ENCODE results near the gene PDE3A.
"Not testable (repeated sequence)": the region's sequence is repeated elsewhere in the genome, so short reads cannot be mapped to it uniquely, and the experiment has no call there.

PDE3A gene

GRCh38 chr12:20604408-20605067 lies 236.2 kb downstream of the PDE3A start:
- no peak for DNase-seq (ENCODE audit: low read depth)

GRCh38 chr12:20615020-20615419 lies 246.7 kb downstream of the PDE3A start:
- DNase-seq (ENCODE audit: low read depth): not testable (repeated sequence)

DNA sequence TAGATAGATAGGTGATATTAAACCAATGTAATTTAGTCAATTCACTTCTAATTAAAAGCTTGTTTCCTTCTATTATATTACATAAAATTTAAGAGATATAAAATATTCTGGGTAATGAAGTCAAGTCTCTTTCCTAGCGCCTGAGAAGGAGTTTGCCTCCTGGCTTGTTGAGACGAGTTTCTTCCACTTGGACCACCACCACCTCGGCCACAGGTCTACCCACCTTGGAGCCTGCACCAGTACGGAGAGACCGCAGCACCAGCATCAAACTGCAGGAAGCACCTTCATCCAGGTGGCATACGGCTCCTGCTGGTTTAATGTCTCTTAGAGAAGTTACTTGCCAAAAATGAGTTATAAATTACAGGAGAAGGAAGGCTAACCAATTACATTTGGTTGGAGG lies 247.8 kb downstream of the PDE3A start:
- DNase-seq (ENCODE audit: low read depth): no peak

DNA sequence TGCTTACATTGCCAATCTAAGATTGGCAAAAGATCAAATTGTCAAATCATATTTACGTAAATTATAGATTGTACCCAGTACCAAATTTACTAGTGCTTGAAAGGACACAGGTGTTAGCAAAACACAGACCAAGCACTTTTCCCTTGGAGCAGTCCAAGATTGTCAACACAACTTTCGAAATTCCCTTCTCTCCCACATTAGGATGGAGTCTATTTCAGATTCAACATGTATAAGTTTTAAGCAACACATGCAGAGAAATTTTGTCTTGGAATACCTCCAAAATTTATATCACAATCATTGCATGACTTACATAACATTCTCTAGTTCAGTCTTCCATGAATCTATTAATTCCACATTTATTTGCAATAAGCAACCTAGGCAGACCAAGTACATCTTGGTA lies 251.9 kb downstream of the PDE3A start:
- DNase-seq (ENCODE audit: low read depth): no peak

DNA sequence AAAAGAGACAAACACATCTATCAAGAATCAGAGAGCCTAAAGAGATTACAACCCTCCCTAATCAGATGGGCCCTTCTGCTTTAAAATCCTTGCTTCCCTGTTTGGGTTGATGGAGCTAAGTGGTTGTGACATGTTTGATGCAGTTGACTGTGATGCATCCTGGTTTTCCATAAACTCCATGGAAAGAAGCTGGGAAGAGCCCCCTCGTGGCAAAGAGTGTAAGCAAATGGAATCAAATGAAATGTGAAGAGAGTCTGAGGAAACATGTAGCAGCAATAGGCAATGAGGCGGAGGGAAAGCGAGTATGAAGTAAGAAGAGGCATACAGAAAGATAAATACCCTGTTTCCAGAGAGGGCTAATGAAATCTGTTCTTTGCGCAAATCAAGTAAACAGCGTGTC lies 256.4 kb downstream of the PDE3A start:
- no peak for DNase-seq (ENCODE audit: low read depth)

- DNase-seq (ENCODE audit: low read depth): no peak
These were observed 257.2 kb downstream of the PDE3A start for GRCh38 chr12:20625531-20625930.

- no peak for DNase-seq (ENCODE audit: low read depth)
These were observed 258.8 kb downstream of the PDE3A start for GRCh38 chr12:20627001-20627588.

GRCh38 chr12:20628226-20628787 lies 260.0 kb downstream of the PDE3A start:
- DNase-seq (ENCODE audit: low read depth): no peak

- DNase-seq (ENCODE audit: low read depth): no peak
These were observed 260.7 kb downstream of the PDE3A start for GRCh38 chr12:20628999-20629398.

- DNase-seq (ENCODE audit: low read depth): peak; percentile 18
These were observed 261.2 kb downstream of the PDE3A start for GRCh38 chr12:20629414-20630156.

DNA sequence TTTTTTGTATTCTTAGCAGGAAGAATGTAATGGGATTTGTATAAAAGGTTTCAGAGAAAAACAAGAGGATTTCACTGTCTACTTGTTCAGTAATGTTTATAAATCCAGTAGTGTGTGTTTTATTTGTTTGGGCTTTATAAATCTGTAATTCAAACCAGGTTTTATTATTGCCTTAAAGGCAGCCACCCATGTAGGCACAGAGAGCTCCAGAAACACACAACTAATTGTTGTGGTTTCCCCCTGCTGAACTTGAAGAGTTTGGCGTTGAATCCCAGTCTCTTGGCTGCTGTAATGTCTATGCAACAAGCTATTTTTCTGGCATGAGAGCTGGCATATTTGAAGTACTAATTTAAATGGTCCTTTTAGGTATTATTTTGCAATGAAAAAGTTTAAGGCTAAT lies 263.4 kb downstream of the PDE3A start:
- no peak for DNase-seq (ENCODE audit: low read depth)

DNA sequence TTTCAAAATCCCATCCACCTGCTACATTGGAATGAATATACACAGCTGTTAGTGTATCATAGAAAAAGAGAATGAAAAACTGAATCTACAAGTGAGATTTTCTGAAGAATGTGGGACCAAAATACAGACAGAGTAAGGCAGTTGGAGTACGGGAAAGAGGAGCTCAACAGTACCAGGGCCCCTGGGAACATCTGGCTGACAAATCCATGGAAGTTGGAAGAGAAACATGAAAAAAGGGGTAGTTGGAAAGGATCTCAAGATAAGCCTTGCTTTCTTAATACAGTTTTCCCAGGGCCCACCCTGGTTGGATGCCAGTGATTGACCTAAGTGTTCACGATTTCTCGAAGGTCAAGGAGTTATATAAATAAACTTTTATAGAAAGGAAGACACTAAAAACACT lies 272.8 kb downstream of the PDE3A start:
- no peak for DNase-seq (ENCODE audit: low read depth)

DNA sequence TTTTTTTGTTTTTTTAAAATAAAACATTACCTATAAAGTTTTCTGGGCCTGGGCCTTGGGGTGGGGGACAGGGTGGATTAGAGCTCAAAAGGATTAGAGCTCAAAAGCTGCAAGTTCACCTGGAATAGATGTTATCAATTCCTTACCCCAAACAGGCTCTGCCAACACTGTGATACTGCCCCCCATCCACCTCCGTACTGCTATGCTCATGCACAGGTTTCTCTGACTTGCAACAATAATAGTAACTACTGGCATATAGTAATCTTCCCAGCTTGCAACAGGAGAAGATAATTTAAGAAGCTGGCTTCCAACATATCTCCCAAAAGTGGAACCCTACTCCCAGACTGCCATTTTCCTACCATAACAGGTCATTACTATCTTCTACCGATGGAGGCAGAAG lies 275.5 kb downstream of the PDE3A start:
- DNase-seq (ENCODE audit: low read depth): no peak

DNA sequence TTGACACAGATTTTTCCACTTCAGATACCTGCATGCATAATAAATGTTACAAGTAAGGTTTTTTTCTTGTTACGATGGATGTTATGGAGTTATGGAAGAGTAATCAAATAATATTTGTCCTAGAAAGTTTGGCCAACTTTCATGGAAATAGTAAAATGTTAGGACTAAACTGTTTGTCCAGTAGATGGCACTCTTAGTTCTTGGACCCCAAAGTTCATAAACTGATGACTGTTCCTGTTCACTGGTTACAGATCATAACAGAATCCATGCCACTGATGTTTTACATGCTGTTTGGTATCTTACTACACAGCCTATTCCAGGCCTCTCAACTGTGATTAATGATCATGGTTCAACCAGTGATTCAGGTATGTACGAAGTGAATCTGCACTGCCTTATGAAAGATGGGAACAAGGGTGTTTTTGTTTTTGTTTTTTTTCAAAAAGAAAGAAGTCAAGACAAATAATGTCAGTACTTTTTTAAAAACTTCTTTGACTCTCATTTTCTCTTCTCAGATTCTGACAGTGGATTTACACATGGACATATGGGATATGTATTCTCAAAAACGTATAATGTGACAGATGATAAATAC lies 278.0 kb downstream of the PDE3A start:
- DNase-seq (ENCODE audit: low read depth): no peak

DNA sequence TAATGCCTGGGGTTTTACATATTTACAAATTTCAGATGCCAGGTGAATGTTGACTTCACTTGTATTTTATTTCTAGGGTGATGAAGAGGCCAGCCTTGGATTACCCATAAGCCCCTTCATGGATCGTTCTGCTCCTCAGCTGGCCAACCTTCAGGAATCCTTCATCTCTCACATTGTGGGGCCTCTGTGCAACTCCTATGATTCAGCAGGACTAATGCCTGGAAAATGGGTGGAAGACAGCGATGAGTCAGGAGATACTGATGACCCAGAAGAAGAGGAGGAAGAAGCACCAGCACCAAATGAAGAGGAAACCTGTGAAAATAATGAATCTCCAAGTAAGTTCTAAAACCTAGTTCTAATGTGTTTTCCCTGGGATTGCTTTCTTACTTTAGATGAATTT lies 285.5 kb downstream of the PDE3A start:
- DNase-seq (ENCODE audit: low read depth): no peak

DNA sequence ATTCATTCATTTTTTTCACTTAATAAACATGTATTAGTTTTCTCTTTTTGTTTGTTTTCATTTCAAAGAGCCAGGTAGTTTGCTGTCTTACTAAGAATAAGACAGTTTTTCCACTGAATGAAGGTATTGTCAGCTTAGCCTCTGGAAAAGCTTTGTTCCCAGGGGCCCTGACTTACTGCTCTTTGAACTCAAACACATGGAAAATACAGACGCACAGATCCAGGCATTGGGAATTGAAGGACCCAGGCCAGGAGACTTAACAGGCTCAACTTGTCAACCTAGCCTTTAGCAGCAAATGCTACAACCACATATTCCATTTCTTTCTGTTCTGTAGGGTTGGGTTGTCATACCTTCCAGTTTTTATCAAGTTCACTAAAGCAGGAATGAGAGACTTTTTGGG lies 288.3 kb downstream of the PDE3A start:
- no peak for DNase-seq (ENCODE audit: low read depth)

- DNase-seq (ENCODE audit: low read depth): no peak
These were observed 289.2 kb downstream of the PDE3A start for GRCh38 chr12:20657496-20657895.

- DNase-seq (ENCODE audit: low read depth): no peak
These were observed 313.0 kb downstream of the PDE3A start for GRCh38 chr12:20681334-20681733.

DNA sequence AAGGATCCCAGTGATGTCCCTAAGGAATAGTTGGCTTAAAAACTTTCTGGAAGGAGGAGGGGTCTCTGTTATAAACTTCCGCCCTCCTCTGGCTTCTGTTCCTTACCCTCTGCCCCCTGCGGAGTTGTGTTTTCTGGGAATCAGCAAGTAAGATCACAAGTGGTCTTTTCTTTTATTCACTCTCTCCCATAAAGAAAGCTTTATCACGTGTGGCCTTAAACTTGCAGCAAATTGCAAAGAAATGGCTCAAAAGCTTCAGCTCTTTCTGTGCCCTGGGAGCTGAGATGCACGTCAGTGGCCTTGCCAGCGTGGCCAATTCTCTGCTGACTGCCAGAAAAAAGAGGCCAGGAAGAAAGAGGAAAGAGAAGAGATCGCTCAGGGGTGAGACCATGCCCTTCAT lies 326.9 kb downstream of the PDE3A start, which contains the start of gene SLCO1C1:
SLCO1C1 (plus strand) TSS at position 101 of the 400 bp plus-strand sequence. CDS start 4,245 bp downstream, outside the sequence.
- DNase-seq (ENCODE audit: low read depth): no peak

DNA sequence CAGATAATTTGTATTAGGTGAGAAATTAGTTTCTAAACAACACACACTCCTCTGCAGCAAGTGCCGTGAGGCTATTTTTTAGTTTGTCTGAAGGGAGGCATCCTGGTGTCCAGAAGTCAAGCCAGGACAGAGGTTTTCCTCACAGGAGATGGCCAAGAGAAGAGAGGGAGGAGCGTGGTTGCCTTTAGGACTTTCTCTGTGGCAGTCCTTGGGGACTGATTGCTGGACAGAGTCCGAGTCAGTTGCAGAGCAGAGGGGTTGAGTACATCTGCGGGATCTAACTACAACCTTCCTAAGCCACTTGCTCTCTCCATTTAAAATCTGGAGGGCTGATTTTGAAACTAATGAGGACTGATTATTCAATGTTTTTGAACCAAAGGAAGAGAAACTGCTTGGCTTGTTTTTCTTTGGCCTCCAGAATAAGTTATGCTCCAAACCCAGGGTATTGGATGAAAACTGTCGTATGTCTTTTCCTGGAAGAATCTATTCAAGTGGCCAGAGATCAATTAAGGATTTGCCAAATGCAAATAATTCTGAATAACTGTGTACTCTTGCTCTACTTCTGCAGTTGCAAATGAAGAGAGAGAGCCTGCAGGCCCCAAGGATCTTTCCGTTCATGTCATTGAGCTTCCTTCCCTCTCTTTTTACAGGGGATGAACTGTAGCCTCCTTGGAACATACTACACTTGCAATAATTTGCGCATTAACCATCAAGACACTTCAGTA lies 328.0 kb downstream of the PDE3A start:
- no peak for DNase-seq (ENCODE audit: low read depth)

DNA sequence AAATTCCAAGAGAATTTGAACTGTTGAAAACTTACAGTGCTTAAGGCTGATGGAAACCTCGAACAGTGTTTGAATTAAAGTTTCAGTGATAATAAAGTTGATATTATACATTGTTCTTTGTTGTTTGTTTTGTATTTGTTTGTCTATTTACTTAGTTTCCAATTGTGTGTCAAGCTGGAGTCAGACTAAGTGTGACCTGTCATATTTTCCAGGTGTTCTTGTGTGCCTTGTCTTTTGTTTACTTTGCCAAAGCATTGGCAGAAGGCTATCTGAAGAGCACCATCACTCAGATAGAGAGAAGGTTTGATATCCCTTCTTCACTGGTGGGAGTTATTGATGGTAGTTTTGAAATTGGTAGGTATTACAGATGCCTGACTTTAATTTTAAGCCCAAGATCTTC lies 332.8 kb downstream of the PDE3A start:
- no peak for DNase-seq (ENCODE audit: low read depth)

GRCh38 chr12:20704860-20705259 lies 336.5 kb downstream of the PDE3A start:
- no peak for DNase-seq (ENCODE audit: low read depth)

Data from non-pigmented ciliary epithelial cell (primary cell).